Myocyte (in vitro differentiated cells): ENCODE measurements around the gene PHRF1. TPM values are rescaled to one million over a fixed set of nuclear protein-coding genes. Genes with fewer than 3 reads are reported as not detected.

ENCODE experiments used
- DNase-seq: peaks from one replicate; pipeline ENCODE4 v3.0.0-alpha.2; 2012; ENCODE audit warnings: low read depth
- polyA plus RNA-seq: library from polyadenylated mRNA; unstranded; fragments of >200 nt; gene quantifications from one replicate; pipeline ENCODE4 v1.2.1, GENCODE V29; 2012; ENCODE audit warnings: missing spikeins
- total RNA-seq: library from RNA; depleted of rRNA; stranded (reverse); fragments of >200 nt; gene quantifications from 2 replicates; pipeline ENCODE4 v1.2.3, GENCODE V29; 2014

Gene PHRF1, protein sequence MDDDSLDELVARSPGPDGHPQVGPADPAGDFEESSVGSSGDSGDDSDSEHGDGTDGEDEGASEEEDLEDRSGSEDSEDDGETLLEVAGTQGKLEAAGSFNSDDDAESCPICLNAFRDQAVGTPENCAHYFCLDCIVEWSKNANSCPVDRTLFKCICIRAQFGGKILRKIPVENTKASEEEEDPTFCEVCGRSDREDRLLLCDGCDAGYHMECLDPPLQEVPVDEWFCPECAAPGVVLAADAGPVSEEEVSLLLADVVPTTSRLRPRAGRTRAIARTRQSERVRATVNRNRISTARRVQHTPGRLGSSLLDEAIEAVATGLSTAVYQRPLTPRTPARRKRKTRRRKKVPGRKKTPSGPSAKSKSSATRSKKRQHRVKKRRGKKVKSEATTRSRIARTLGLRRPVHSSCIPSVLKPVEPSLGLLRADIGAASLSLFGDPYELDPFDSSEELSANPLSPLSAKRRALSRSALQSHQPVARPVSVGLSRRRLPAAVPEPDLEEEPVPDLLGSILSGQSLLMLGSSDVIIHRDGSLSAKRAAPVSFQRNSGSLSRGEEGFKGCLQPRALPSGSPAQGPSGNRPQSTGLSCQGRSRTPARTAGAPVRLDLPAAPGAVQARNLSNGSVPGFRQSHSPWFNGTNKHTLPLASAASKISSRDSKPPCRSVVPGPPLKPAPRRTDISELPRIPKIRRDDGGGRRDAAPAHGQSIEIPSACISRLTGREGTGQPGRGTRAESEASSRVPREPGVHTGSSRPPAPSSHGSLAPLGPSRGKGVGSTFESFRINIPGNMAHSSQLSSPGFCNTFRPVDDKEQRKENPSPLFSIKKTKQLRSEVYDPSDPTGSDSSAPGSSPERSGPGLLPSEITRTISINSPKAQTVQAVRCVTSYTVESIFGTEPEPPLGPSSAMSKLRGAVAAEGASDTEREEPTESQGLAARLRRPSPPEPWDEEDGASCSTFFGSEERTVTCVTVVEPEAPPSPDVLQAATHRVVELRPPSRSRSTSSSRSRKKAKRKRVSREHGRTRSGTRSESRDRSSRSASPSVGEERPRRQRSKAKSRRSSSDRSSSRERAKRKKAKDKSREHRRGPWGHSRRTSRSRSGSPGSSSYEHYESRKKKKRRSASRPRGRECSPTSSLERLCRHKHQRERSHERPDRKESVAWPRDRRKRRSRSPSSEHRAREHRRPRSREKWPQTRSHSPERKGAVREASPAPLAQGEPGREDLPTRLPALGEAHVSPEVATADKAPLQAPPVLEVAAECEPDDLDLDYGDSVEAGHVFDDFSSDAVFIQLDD (N-terminal part only)
- 27.7 and 31.2 TPM in 2 replicates for total RNA-seq
- polyA plus RNA-seq = 19.6 TPM

DNA sequence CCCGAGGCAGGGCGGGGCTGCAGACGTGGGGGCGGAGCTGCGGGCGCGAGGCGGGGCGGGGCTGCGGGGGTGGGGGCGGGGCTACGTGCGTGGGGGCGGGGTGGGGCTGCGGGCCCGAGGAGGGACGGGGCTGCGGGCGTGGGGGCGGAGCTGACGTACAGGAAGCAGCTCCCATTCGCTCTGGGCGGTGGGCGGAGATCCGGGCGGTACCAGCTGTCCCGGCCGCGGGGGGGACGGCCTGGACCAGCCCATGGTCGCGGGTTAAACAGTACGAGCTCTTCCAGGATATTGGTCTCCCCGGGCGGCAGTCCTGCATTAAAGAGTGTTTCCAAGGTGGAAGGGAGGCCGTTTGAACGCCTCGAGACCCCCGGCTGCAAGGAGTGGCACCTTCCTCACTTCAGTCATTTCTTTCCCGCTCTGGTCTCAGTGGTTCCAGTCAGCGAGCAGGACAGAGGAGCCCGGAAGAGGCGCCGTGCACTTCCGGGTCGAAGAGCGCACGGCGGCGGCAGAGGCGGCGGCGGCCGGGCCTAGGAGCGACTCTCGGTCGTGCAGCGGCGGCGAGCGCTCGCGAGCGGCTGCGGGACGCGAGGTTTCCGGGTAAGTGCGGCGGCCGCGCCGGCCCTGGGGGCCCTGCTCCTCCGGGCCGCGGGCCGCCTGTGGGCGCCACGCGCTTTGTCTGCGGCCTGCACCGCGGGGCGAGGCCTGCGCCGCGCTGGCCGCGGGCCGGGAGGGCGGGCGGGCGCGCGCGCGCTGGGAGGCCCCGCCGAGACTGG is at the start of gene PHRF1:
TSS of gene PHRF1 (plus strand) at position 475 of the 773 bp plus-strand sequence. CDS start 5,043 bp downstream, outside the sequence.
- DNase-seq = peak; percentile 93

- DNase-seq = no peak
Measured at GRCh38 chr11:528166-528814, 48.0 kb upstream of the PHRF1 start.

DNA sequence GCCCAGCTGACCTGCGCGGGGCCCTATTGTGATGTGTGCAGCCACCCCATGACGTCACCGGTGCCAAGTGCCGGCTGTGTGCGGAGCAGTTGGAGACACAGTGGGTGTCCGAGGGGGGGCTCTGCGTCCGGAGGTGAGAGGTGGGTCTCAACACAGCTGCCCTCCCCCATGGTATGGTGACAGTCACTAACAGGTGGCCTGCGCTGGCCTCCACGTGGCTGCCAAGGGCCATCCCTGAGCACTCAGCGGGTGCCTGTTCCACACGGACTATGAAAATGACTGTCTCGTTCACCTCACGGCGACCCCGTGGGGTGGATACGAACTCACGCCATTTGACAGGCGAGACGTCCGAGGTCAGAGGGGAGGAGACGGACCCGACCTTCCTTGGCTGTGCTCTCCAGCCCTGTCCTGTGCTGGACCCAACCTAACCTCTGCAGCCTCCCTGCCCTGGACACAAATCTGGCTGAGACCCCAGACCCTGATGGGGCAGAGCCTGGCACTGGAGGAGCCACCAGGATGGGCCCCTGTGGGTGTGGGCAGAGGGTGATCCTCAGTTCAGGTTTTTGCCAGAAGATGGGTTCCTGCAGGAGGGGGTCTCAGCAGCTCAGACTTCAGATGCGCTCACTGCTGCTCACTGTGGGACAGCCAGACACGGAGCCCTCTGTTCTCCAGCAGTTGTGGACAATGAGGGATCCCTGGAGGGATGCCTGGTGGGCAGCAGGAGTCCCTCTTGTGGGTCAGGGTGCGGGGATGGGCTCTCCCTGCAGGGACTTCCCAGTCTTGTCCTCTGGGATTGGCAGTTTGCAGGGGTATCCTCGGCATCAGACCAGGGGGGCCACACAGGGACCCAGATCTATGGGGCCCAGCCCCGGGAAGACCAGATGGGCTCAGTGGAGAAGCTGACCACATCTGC is 47.2 kb upstream of the PHRF1 start:
- DNase-seq = peak; percentile 48

- no peak for DNase-seq
Measured at GRCh38 chr11:529728-530411, 46.4 kb upstream of the PHRF1 start.

- DNase-seq = no peak
Measured at GRCh38 chr11:530960-531831, 45.1 kb upstream of the PHRF1 start.

GRCh38 chr11:531919-532526 is 44.2 kb upstream of the PHRF1 start:
- DNase-seq = no peak

DNA sequence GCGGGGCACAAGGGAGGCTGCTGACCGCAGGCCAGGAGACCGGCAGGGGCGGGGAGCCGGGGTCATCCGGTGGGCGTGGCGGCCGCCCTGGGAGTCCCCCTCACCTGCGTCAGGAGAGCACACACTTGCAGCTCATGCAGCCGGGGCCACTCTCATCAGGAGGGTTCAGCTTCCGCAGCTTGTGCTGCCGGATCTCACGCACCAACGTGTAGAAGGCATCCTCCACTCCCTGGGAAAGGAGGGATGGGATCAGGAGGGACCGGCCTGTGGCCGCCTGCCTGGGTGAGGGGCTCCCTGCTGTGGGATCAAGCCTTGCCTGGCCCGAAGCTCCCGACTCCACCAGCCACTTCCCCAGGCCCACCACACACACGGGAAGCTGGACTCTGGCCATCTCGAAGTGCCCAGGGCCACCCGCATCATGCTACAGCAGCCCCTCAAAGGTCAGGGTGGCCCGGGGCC is 43.7 kb upstream of the PHRF1 start:
- DNase-seq = no peak

DNA sequence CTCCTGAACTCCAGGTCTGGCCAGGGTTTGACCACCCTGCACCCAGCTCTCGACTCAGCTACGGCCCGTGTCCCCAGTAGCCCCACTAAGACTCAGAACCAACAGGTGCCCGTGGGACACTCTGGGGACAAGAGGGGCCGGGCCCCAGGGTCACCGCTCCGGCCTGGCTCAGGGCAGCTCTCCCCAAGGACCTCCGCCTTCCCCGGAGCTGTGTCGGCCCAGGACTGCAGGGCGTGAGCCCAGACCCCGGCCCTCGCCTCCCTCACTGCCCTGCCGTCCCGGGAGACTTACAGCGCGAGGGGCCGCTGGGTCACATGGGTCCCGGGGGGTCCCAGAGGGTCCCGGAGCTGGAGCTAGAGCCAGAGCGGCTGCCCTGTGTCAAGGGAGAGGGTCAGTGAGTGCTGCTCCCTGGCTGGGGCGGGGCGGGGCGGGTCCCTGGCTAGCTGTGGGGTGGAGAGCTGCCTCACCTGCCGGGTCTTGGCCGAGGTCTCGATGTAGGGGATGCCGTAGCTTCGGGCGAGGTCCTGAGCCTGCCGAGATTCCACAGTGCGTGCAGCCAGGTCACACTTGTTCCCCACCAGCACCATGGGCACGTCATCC is 43.2 kb upstream of the PHRF1 start:
- no peak for DNase-seq

DNA sequence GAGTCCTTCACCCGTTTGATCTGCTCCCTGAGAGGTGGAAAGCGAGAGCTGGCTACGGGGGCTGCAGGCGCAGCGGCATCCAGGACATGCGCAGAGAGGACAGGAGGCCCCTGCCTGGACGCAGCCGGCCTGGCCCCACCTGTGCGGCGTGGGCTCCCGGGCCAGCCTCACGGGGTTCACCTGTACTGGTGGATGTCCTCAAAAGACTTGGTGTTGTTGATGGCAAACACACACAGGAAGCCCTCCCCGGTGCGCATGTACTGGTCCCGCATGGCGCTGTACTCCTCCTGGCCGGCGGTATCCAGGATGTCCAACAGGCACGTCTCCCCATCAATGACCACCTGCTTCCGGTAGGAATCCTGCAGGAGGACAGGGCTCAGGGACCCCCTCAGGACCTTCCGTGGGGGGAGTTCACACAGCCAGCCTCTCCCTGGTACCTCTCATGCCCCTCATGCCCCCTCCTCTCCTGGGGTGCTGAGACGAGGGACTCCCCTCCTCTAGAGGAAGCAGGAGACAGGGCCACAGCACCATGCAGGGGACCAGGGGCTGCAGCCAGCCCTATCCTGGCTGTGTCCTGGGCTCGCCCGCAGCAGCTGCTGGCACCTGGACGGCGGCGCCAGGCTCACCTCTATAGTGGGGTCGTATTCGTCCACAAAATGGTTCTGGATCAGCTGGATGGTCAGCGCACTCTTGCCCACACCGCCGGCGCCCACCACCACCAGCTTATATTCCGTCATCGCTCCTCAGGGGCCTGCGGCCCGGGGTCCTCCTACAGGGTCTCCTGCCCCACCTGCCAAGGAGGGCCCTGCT is 42.5 kb upstream of the PHRF1 start:
- DNase-seq = no peak

DNA sequence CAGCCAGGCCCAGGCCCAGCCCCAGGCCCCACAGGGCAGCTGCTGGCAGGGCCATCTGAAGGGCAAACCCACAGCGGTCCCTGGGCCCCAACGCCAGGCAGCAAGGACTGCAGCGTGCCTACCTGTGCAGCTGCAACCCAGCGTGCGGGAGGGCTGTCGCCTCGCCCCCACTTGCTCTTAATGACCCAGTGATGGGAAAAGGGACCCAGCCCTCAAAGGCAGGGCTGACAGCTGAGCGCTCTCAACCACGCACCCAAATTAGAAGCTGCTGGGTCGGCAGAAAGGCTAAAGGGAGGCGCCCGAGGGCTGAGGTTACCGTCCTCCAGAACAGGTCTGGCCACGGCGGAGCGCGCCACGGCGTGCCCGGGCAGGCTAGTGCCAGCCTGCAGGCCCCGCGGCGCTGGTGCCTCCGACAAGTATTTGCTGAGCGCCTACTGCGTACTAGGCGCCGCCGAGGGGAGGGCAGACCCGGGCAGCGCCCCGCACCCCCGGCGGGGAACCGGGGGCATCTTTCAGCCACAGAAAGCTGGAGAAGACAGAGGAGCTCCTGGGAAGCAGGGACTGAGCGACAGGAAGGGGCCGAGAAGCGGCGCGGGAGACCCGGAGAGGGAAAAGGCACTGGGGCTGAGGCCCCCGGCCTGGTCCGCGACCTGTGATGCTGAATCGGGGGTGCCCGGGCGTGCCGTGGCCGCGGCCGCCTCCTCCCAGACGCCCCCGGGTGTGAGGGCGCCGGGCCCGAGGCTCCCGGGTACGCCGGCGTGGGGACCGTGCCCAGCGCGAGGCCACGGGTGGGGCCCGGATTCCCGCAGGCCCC is 41.7 kb upstream of the PHRF1 start:
- DNase-seq = peak; percentile 86

GRCh38 chr11:535210-535518 is 41.1 kb upstream of the PHRF1 start:
- no peak for DNase-seq

- peak; percentile 93 for DNase-seq
Measured at GRCh38 chr11:535519-536454, 40.5 kb upstream of the PHRF1 start, which contains the start of gene HRAS. Gene HRAS, minus strand, starts transcription at chr11:535576.

DNA sequence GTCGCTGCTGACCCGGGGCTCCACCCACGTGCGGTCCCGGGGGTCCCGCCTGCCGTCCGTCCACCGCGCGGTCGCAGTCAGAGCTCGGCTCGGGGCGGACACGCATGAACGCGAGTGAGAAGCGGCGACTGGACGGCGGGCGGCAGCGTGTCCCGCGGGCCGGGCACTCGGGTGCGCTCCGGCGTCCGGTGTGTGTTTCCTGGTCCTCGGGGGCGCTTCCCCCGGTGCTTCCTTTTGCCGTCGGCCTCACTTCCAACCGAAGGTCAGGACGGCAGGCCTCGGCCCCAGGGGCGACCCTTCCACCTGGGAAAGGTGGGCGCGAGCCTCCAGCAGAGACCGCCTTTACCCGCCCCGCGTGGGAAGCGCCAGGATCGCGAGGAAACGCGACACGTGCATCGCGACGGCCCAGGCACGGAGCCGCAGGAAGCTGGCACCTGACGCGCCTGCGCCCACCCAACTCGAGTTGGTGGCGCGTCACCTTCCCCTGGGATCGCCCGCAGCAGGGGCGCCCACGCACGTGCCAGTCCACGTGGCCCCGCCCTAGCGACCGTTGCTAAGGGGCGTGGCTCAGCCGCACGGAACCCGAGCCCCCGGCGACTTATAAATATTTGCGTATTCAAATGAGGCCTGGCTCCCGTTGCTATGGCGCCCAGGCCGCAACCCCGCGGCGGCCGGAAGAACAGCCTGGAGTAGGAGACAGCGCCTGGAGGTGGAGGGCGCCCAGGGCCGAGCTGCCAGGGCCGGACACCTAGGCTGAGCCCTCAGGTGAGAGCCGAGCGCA is 39.2 kb upstream of the PHRF1 start, which contains the start of gene LRRC56:
TSS of gene LRRC56 (plus strand) at position 687 of the 781 bp plus-strand sequence. CDS start 3,158 bp downstream, outside the sequence.
- peak; percentile 34 for DNase-seq
